Thyroid gland (tissue), 4 donors: Measurements from ENCODE around the gene DNAAF8. TPM values are rescaled to one million over a fixed set of nuclear protein-coding genes. Genes with fewer than 3 reads are reported as not detected.

ENCODE experiments used
- DNase-seq, 2 donors: peaks; one replicate each; pipeline ENCODE4 v3.0.0-alpha.2; 2019
- H3K27ac ChIP-seq, 3 donors: fragments of 200-600 bp; sonication (generic); 1 replicate in 2 of 3; 2 replicates in 1 of 3; pipeline ENCODE4 v1.5.1; 2016 to 2019; ENCODE audit warnings: mild to moderate bottlenecking in 1 of 3, moderate library complexity in 1 of 3
- H3K27me3 ChIP-seq: fragments of 200-600 bp; sonication (generic); one replicate; pipeline ENCODE4 v1.5.1; 2019
- H3K36me3 ChIP-seq, 2 donors: fragments of 200-600 bp; sonication (generic); one replicate each; pipeline ENCODE4 v1.5.1; 2016 to 2019
- H3K4me1 ChIP-seq, 2 donors: fragments of 200-600 bp; sonication (generic); one replicate each; pipeline ENCODE4 v1.5.1; 2017 to 2019
- H3K4me3 ChIP-seq, 3 donors: fragments of 200-600 bp; sonication (generic); replicated peaks in 1 of 3; 1 replicate in 2 of 3; 2 replicates in 1 of 3; pipeline ENCODE4 v1.5.1; 2016; ENCODE audit warnings: mild to moderate bottlenecking in 1 of 3
- H3K9me3 ChIP-seq: fragments of 200-600 bp; sonication (generic); one replicate; pipeline ENCODE4 v1.5.1; 2017
- CTCF ChIP-seq, 6 experiments: fragments of 200-600 bp in 3 of 6; fragments of 450-650 bp in 3 of 6; sonication (generic) in 3 of 6; IDR thresholded peaks; one replicate each; pipeline ENCODE4 v1.5.1; 2016 to 2019; ENCODE audit warnings: antibody characterized with exemption in 6 of 6, mild to moderate bottlenecking in 2 of 6, inconsistent platforms in 1 of 6, moderate library complexity in 1 of 6
- POLR2A ChIP-seq, 2 donors: fragments of 450-650 bp; IDR thresholded peaks; one replicate each; pipeline ENCODE4 v1.6.1; 2017; ENCODE audit warnings: antibody characterized with exemption in 2 of 2, mild to moderate bottlenecking in 2 of 2, moderate library complexity in 1 of 2
- WGBS, 2 donors: methylation state at CpG; one replicate each; pipeline ENCODE4 v1.1.5; 2017; 5-methylcytosine and 5-hydroxymethylcytosine counted together
- intact Hi-C: fragments of 100-400 bp; cut with DNase I; formaldehyde crosslinking; loops from one replicate; pipeline ENCODE4 v1.15.1; 2023
- total RNA-seq, 4 donors: library from RNA; depleted of rRNA; stranded (reverse); fragments of >200 nt; gene quantifications; one replicate each; pipeline ENCODE4 v1.2.3, GENCODE V29; 2016

DNAAF8 gene
- total RNA-seq, 4 donors from 2014 or later: 0.25 to 4.1 (median 2.8) TPM

- TF ChIP-seq POLR2A (IDR thresholded peaks at IDR 0.05): no peak
- Histone ChIP-seq H3K27ac (no peak overlapping the region), H3K9me3 (no peaks in the 10 kb centered on the region), H3K36me3 (peaks cover 12 to 15% of the 10 kb centered on the region in 2 donors), H3K4me3 (no peak overlapping the region), H3K27me3 (no peaks in the 10 kb centered on the region), H3K4me1 (no peaks in the 10 kb centered on the region)
- no peak for DNase-seq
- 94 to 96% methylated on average over 4 of the region's 4 CpGs for WGBS, 2 donors
- intact Hi-C loops: no loop called here
Measured at GRCh38 chr16:4709481-4709880, 24.9 kb upstream of the DNAAF8 start.

- TF ChIP-seq CTCF (IDR thresholded peaks at IDR 0.05) (no peak), POLR2A (IDR thresholded peaks at IDR 0.05) (no peak)
- peaks cover 15 to 20% of the 10 kb centered on the region in 2 donors for H3K36me3 ChIP-seq
- intact Hi-C loops: no loop called here
Measured at GRCh38 chr16:4713663-4714501, 20.5 kb upstream of the DNAAF8 start.

GRCh38 chr16:4714996-4715395 is 19.3 kb upstream of the DNAAF8 start:
- 87 to 90% methylated on average over 2 of the region's 2 CpGs for WGBS, 2 donors
- Histone ChIP-seq H3K4me1 (no peaks in the 10 kb centered on the region), H3K27me3 (no peaks in the 10 kb centered on the region), H3K36me3 (peaks cover 15 to 20% of the 10 kb centered on the region in 2 donors), H3K4me3 (no peak overlapping the region), H3K27ac (no peak overlapping the region), H3K9me3 (no peaks in the 10 kb centered on the region)
- no peak for DNase-seq
- intact Hi-C loops: no loop called here
- TF ChIP-seq POLR2A (IDR thresholded peaks at IDR 0.05) (no peak), CTCF (IDR thresholded peaks at IDR 0.05) (no peak)

More at GRCh38 chr16:4713663-4714501, 20.5 kb upstream of the DNAAF8 start:
- Histone ChIP-seq H3K4me1 (no peaks in the 10 kb centered on the region), H3K27ac (no peak overlapping the region), H3K4me3 (no peak overlapping the region), H3K9me3 (no peaks in the 10 kb centered on the region), H3K27me3 (no peaks in the 10 kb centered on the region)
- no peak for DNase-seq
- 86 to 88% methylated on average over 16 to 18 of the region's 18 CpGs for WGBS, 2 donors

GRCh38 chr16:4718466-4718865 is 15.9 kb upstream of the DNAAF8 start:
- intact Hi-C loops: no loop called here
- H3K27me3 ChIP-seq: no peaks in the 10 kb centered on the region
- H3K4me3 ChIP-seq: no peak overlapping the region
- H3K4me1 ChIP-seq: no peaks in the 10 kb centered on the region
- H3K27ac ChIP-seq: no peak overlapping the region
- DNase-seq: no peak
- H3K9me3 ChIP-seq: no peaks in the 10 kb centered on the region
- WGBS, 2 donors: 71 to 81% methylated on average over 3 to 5 of the region's 5 CpGs
- peaks cover 10 to 15% of the 10 kb centered on the region in 2 donors for H3K36me3 ChIP-seq
- TF ChIP-seq CTCF (IDR thresholded peaks at IDR 0.05) (no peak), POLR2A (IDR thresholded peaks at IDR 0.05) (no peak)

- Histone ChIP-seq H3K4me3 (no peak overlapping the region), H3K27me3 (no peaks in the 10 kb centered on the region), H3K4me1 (no peaks in the 10 kb centered on the region), H3K9me3 (no peaks in the 10 kb centered on the region), H3K36me3 (peaks cover 10 to 15% of the 10 kb centered on the region in 2 donors), H3K27ac (no peak overlapping the region)
- DNase-seq: no peak
- TF ChIP-seq POLR2A (IDR thresholded peaks at IDR 0.05): no peak
- TF ChIP-seq CTCF (IDR thresholded peaks at IDR 0.05): no peak
- intact Hi-C loops: no loop called here
- WGBS, 2 donors: 97% methylated on average over 14 of the region's 14 CpGs
Measured at GRCh38 chr16:4723071-4723767, 11.1 kb upstream of the DNAAF8 start.
